ENCODE data around the gene SORCS1.

- TF ChIP-seq CTCF (conservative IDR thresholded peaks at IDR 0.05; ENCODE audit: low read depth in 2 of 2) (no peak), CREB1 (CRISPR knock-in tag; IDR thresholded peaks at IDR 0.05; ENCODE audit: low read depth) (no peak), POLR2AphosphoS5 (IDR thresholded peaks at IDR 0.05; ENCODE audit: low read depth) (no peak), REST (IDR thresholded peaks at IDR 0.05; ENCODE audit: unreplicated experiment) (no peak), EZH2 (IDR thresholded peaks at IDR 0.05; ENCODE audit: low read depth, unreplicated experiment) (no peak)
Measured at GRCh38 chr10:106804992-106805582, 359.4 kb downstream of the SORCS1 start.

Data from GM23338 (cell line).